Gastroesophageal sphincter (tissue), 3 donors: ENCODE measurements around the gene SPEG.

Experiments
- CTCF ChIP-seq, 4 experiments: fragments of 200-600 bp in 2 of 4; fragments of 450-650 bp in 2 of 4; sonication (generic) in 1 of 4; IDR thresholded peaks; one replicate each; pipeline ENCODE4 v1.5.1; 2017 to 2019; ENCODE audit warnings: antibody characterized with exemption in 4 of 4, mild to moderate bottlenecking in 2 of 4, moderate library complexity in 2 of 4
- POLR2A ChIP-seq, 2 donors: fragments of 450-650 bp; IDR thresholded peaks; one replicate each; pipeline ENCODE4 v1.6.1; 2017; ENCODE audit warnings: antibody characterized with exemption in 2 of 2, mild to moderate bottlenecking in 2 of 2, moderate library complexity in 1 of 2
- POLR2AphosphoS5 ChIP-seq: sonication (generic); formaldehyde crosslinking; IDR thresholded peaks from one replicate; pipeline ENCODE4 v1.6.1; 2017; ENCODE audit warnings: antibody characterized with exemption

- no peak for TF ChIP-seq CTCF (IDR thresholded peaks at IDR 0.05)
- no peak for TF ChIP-seq POLR2AphosphoS5
- no peak for TF ChIP-seq POLR2A (IDR thresholded peaks at IDR 0.05)
These were observed 250 bp upstream of the SPEG start for GRCh38 chr2:219434468-219434717.
